IMR-90 (cell line): ENCODE data around the gene C1orf105. TPM values are rescaled to one million over a fixed set of nuclear protein-coding genes. Genes with fewer than 3 reads are reported as not detected.

ENCODE experiments used
- ATAC-seq: fragments of 200-7000 bp; cut with Tn5 transposase; 2 replicates; pipeline ENCODE4 v1.9.1; 2020; ENCODE audit warnings: low read depth, mild to moderate bottlenecking, moderate library complexity
- BruUV-seq: library from RNA; stranded (reverse); fragments of 400-500 nt; replicated peaks from 2 replicates; lab custom pipeline; 2021; lab: Mats Ljungman, UMichigan
- CTCF ChIA-PET: fragments of 300-600 bp; formaldehyde crosslinking; extraction: SDS; loops from one replicate; lab custom pipeline; 2021; ENCODE audit warnings: antibody characterized with exemption; lab: Yijun Ruan, JAX
- POLR2A ChIA-PET: fragments of 300-600 bp; sonication (Branson Sonifier 250); formaldehyde crosslinking; loops from one replicate; lab custom pipeline; 2022; ENCODE audit warnings: antibody characterized with exemption; ENCODE audit not compliant: unreplicated experiment; lab: Charles Lee
- DNase-seq: peaks from one replicate; pipeline ENCODE4 v3.0.0; 2013
- H2AFZ ChIP-seq: replicated peaks from 2 replicates; pipeline ENCODE3; 2013; ENCODE audit warnings: low read length, mild to moderate bottlenecking; ENCODE audit not compliant: poor library complexity
- H2AK5ac ChIP-seq: 2 replicates; pipeline ENCODE4 v1.6.1; 2013; ENCODE audit warnings: low read depth, low read length, inconsistent platforms
- H2AK9ac ChIP-seq: replicated peaks from 2 replicates; pipeline ENCODE3; 2013; ENCODE audit warnings: mild to moderate bottlenecking, low read depth, low read length, moderate library complexity; ENCODE audit not compliant: poor library complexity
- H2BK120ac ChIP-seq: 2 replicates; pipeline ENCODE4 v1.6.1; 2013; ENCODE audit warnings: low read depth, low read length, inconsistent platforms
- H2BK15ac ChIP-seq: 3 replicates; pipeline ENCODE4 v1.6.1; 2013; ENCODE audit warnings: low read depth, low read length, inconsistent platforms
- H2BK20ac ChIP-seq: 2 replicates; pipeline ENCODE4 v1.6.1; 2013; ENCODE audit warnings: low read depth, mild to moderate bottlenecking, inconsistent platforms, low read length, moderate library complexity
- H2BK5ac ChIP-seq: 2 replicates; pipeline ENCODE4 v1.6.1; 2013; ENCODE audit warnings: mild to moderate bottlenecking, low read depth, low read length, inconsistent platforms; ENCODE audit not compliant: poor library complexity, severe bottlenecking
- H3K14ac ChIP-seq: replicated peaks from 2 replicates; pipeline ENCODE4 v1.6.1; 2013; ENCODE audit warnings: low read depth, low read length, inconsistent platforms
- H3K18ac ChIP-seq: 2 replicates; pipeline ENCODE4 v1.6.1; 2013; ENCODE audit warnings: low read depth, low read length, control low read depth
- H3K23ac ChIP-seq: 2 replicates; pipeline ENCODE4 v1.6.1; 2013; ENCODE audit warnings: low read depth, low read length, inconsistent platforms
- H3K27ac ChIP-seq: 2 replicates; pipeline ENCODE4 v1.5.1; 2013; ENCODE audit warnings: mild to moderate bottlenecking, control low read depth, low read length; ENCODE audit not compliant: insufficient read depth
- H3K27me3 ChIP-seq: 2 replicates; pipeline ENCODE4 v1.6.1; 2013; ENCODE audit warnings: low read length; ENCODE audit not compliant: control insufficient read depth, insufficient read depth
- H3K36me3 ChIP-seq: 2 replicates; pipeline ENCODE4 v1.6.1; 2013; ENCODE audit warnings: low read length, mixed read lengths; ENCODE audit not compliant: control insufficient read depth, insufficient read depth
- H3K4ac ChIP-seq: 2 replicates; pipeline ENCODE4 v1.6.1; 2013; ENCODE audit warnings: low read depth, low read length, inconsistent platforms
- H3K4me1 ChIP-seq: 2 replicates; pipeline ENCODE4 v1.6.1; 2013; ENCODE audit warnings: low read length, mixed read lengths; ENCODE audit not compliant: control insufficient read depth, insufficient read depth
- H3K4me2 ChIP-seq: 2 replicates; pipeline ENCODE4 v1.6.1; 2013; ENCODE audit warnings: low read depth, mild to moderate bottlenecking, control low read depth, low read length, moderate library complexity
- H3K4me3 ChIP-seq: 2 replicates; pipeline ENCODE4 v1.5.1; 2013; ENCODE audit warnings: low read depth, mild to moderate bottlenecking, control low read depth, low read length, moderate library complexity; ENCODE audit not compliant: insufficient read depth
- H3K56ac ChIP-seq: 2 replicates; pipeline ENCODE4 v1.6.1; 2013; ENCODE audit warnings: low read length, inconsistent platforms; ENCODE audit not compliant: insufficient read depth; ENCODE audit errors: extremely low read depth
- H3K79me1 ChIP-seq, 2 experiments: 2 replicates each; pipeline ENCODE4 v1.6.1; 2013; ENCODE audit warnings: low read length in 2 of 2, inconsistent platforms in 1 of 2, low read depth in 1 of 2
- H3K9ac ChIP-seq: 2 replicates; pipeline ENCODE4 v1.6.1; 2013; ENCODE audit warnings: low read depth, low read length, control low read depth
- H3K9me1 ChIP-seq: 2 replicates; pipeline ENCODE4 v1.6.1; 2013; ENCODE audit warnings: low read length, inconsistent platforms; ENCODE audit not compliant: insufficient read depth
- H3K9me3 ChIP-seq: 2 replicates; pipeline ENCODE4 v1.6.1; 2013; ENCODE audit warnings: low read length; ENCODE audit not compliant: control insufficient read depth, insufficient read depth
- H4K20me1 ChIP-seq: 2 replicates; pipeline ENCODE4 v1.6.1; 2013; ENCODE audit warnings: low read length, inconsistent platforms; ENCODE audit not compliant: insufficient read depth
- H4K5ac ChIP-seq: 2 replicates; pipeline ENCODE4 v1.6.1; 2013; ENCODE audit warnings: mild to moderate bottlenecking, low read depth, low read length, control low read depth
- H4K8ac ChIP-seq, 2 experiments: 2 replicates each; pipeline ENCODE4 v1.6.1; 2013; ENCODE audit warnings: low read depth in 2 of 2, low read length in 2 of 2, control low read depth in 1 of 2, inconsistent platforms in 1 of 2
- H4K91ac ChIP-seq: 2 replicates; pipeline ENCODE4 v1.6.1; 2013; ENCODE audit warnings: low read depth, low read length, inconsistent platforms; ENCODE audit not compliant: insufficient read depth
- RAD21 ChIP-seq: IDR thresholded peaks from 2 replicates; pipeline ENCODE4 v1.6.1; 2012; ENCODE audit warnings: low read length, improper control_type of control experiment
- RCOR1 ChIP-seq: IDR thresholded peaks from 2 replicates; pipeline ENCODE4 v1.6.1; 2012; ENCODE audit warnings: mild to moderate bottlenecking, low read length, improper control_type of control experiment; ENCODE audit not compliant: insufficient replicate concordance
- WGBS, 2 experiments: methylation state at CpG; one replicate each; pipeline versions ENCODE4 v1.1.5 to v1.1.7; 2013; ENCODE audit warnings: missing lambda C conversion rate in 2 of 2; ENCODE audit not compliant: insufficient read length in 1 of 2; ENCODE audit errors: extremely low coverage in 2 of 2; 5-methylcytosine and 5-hydroxymethylcytosine counted together
- dilution Hi-C: fragments of 300-500 bp; cut with HindIII; formaldehyde crosslinking; loops from one replicate; pipeline ENCODE4 v1.14.3; 2018; ENCODE audit warnings: low sequenced_read_pairs; ENCODE audit not compliant: unreplicated experiment
- in situ Hi-C: fragments of 300-500 bp; cut with MboI; formaldehyde crosslinking; loops from 3 replicates; pipeline ENCODE4 v1.14.3; 2019; ENCODE audit warnings: low sequenced_read_pairs, inconsistent platforms, mixed read lengths
- intact Hi-C: fragments of 100-400 bp; cut with micrococcal nuclease; formaldehyde crosslinking; loops from 2 replicates; pipeline ENCODE4 v1.10.0; 2022
- polyA plus RNA-seq, 3 experiments: library from polyadenylated mRNA; depleted of rRNA; stranded (reverse); fragments of >200 nt; gene quantifications; 2 replicates each; pipeline ENCODE4 v1.2.3, GENCODE V29; 2012; ENCODE audit warnings: low replicate concordance in 1 of 3
- total RNA-seq: library from RNA; depleted of rRNA; stranded (reverse); fragments of >200 nt; gene quantifications from 2 replicates; pipeline ENCODE4 v1.2.3, GENCODE V29; 2012
- TF ChIP-seq, protein P1 (sequence below): conservative IDR thresholded peaks from 2 replicates; pipeline ENCODE4 v1.5.1; 2012; ENCODE audit warnings: mild to moderate bottlenecking, low read depth, low read length, improper control_type of control experiment

The C1orf105 gene
- total and polyA plus RNA-seq, 2 of the 4 experiments (the other 2 are of a cell fraction) = not detected

DNA sequence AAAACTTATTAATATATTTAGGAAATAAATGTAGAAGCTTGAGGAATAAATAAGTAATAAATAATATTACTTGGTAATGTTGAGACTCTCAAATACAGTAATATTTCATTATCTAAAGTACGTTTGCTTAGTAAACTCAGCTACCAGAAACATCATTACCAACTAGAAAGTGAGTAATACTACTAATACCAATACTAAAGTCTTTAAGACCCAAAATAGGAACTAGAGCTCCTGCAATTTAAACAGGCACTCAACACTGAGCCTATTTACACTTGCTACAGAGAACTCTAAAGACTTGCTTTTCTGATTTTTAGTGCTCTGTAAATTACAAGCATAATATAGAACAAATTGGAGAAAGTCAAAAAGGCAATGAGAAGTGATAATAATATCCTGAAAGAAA, 13.5 kb upstream of the C1orf105 start:
- Histone ChIP-seq H3K4ac (no peak overlapping the region), H2BK120ac (no peak overlapping the region), H3K79me1 (no peaks in the 10 kb centered on the region), H3K4me1 (no peaks in the 10 kb centered on the region), H3K4me3 (no peak overlapping the region), H4K8ac (no peak overlapping the region), H4K20me1 (no peaks in the 10 kb centered on the region), H3K36me3 (no peaks in the 10 kb centered on the region), H3K18ac (no peak overlapping the region), H3K27ac (no peak overlapping the region), H2AFZ (no peak overlapping the region), H3K4me2 (no peak overlapping the region), H2AK5ac (no peak overlapping the region), H2BK5ac (no peak overlapping the region), H3K9me3 (no peaks in the 10 kb centered on the region), H3K27me3 (no peaks in the 10 kb centered on the region), H2BK15ac (no peak overlapping the region), H3K14ac (no peak overlapping the region), H4K91ac (no peak overlapping the region), H2AK9ac (no peak overlapping the region), H3K23ac (no peak overlapping the region), H4K5ac (no peak overlapping the region), H3K9ac (no peak overlapping the region), H3K56ac (no peak overlapping the region), H3K9me1 (no peaks in the 10 kb centered on the region), H2BK20ac (no peak overlapping the region)
- intact Hi-C loops (no loop called here), dilution Hi-C loops (no loop called here), in situ Hi-C loops (loop anchor here (25.0 kb wide), 1 partner anchor 595 kb away; no protein-coding TSS in a partner anchor)
- TF ChIP-seq, protein P1, sequence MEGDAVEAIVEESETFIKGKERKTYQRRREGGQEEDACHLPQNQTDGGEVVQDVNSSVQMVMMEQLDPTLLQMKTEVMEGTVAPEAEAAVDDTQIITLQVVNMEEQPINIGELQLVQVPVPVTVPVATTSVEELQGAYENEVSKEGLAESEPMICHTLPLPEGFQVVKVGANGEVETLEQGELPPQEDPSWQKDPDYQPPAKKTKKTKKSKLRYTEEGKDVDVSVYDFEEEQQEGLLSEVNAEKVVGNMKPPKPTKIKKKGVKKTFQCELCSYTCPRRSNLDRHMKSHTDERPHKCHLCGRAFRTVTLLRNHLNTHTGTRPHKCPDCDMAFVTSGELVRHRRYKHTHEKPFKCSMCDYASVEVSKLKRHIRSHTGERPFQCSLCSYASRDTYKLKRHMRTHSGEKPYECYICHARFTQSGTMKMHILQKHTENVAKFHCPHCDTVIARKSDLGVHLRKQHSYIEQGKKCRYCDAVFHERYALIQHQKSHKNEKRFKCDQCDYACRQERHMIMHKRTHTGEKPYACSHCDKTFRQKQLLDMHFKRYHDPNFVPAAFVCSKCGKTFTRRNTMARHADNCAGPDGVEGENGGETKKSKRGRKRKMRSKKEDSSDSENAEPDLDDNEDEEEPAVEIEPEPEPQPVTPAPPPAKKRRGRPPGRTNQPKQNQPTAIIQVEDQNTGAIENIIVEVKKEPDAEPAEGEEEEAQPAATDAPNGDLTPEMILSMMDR = no peak
- TF ChIP-seq RAD21 (no peak), RCOR1 (no peak)
- ChIA-PET POLR2A (no interaction called here), CTCF (no interaction called here)
- BruUV-seq = no TSS peak
- ATAC-seq (no peak), DNase-seq (no peak)
- WGBS, 2 experiments = no CpG with 5 or more reads among the region's 1 CpG
